Activated T-helper 1 cell treated with anti-CD3 and anti-CD28 coated beads, Interleukin-12 subunit alpha, Interleukin-12 subunit beta, Interleukin-2, Interleukin-4 antibody, amounts not matched to agents 30 ng/mL and 10 ng/mL and 1 ng/mL, durations not matched to agents 14 hours and 24 hours and 36 hours (primary cell): ENCODE data around the gene MYH10. TPM values are rescaled to one million over a fixed set of nuclear protein-coding genes. Genes with fewer than 3 reads are reported as not detected.

Experiments
- DNase-seq: peaks from one replicate; pipeline ENCODE4 v3.0.0; 2021; ENCODE audit warnings: low spot score
- H3K27ac Mint-ChIP-seq: one replicate; pipeline ENCODE4 v1.8.0; 2021; ENCODE audit warnings: mild to moderate bottlenecking, mixed read lengths
- H3K27me3 Mint-ChIP-seq: one replicate; pipeline ENCODE4 v1.8.0; 2022; ENCODE audit warnings: mild to moderate bottlenecking, moderate library complexity, mixed read lengths; ENCODE audit not compliant: insufficient read depth
- H3K36me3 Mint-ChIP-seq: one replicate; pipeline ENCODE4 v1.8.0; 2021; ENCODE audit warnings: low read depth, mixed read lengths
- H3K4me1 Mint-ChIP-seq: one replicate; pipeline ENCODE4 v1.8.0; 2021; ENCODE audit warnings: low read depth, mixed read lengths
- H3K4me3 Mint-ChIP-seq: one replicate; pipeline ENCODE4 v1.8.0; 2021; ENCODE audit warnings: mild to moderate bottlenecking, moderate library complexity, mixed read lengths
- H3K9me3 Mint-ChIP-seq: one replicate; pipeline ENCODE4 v1.8.0; 2021; ENCODE audit warnings: mixed read lengths
- intact Hi-C: fragments of 100-400 bp; cut with micrococcal nuclease; formaldehyde crosslinking; loops from one replicate; pipeline ENCODE4 v1.15.1; 2024
- total RNA-seq: library from RNA; stranded (reverse); gene quantifications from 2 replicates; pipeline ENCODE4 v1.2.3, GENCODE V29; 2022

Gene MYH10
- total RNA-seq, 1 donor from 2014 or later: 15.3 TPM

GRCh38 chr17:8643855-8644506 lies 13.5 kb upstream of the MYH10 start:
- no peaks in the 10 kb centered on the region for H3K36me3 Mint-ChIP-seq

GRCh38 chr17:8639709-8640108 lies 9.2 kb upstream of the MYH10 start:
- DNase-seq: no peak
- no peaks in the 10 kb centered on the region for H3K36me3 Mint-ChIP-seq
- H3K4me1 Mint-ChIP-seq: no peaks in the 10 kb centered on the region
- H3K27ac Mint-ChIP-seq: no peak overlapping the region
- H3K9me3 Mint-ChIP-seq: no peaks in the 10 kb centered on the region
- H3K27me3 Mint-ChIP-seq: peaks cover 2% of the 10 kb centered on the region
- H3K4me3 Mint-ChIP-seq: no peak overlapping the region
- intact Hi-C loops: no loop called here

More at GRCh38 chr17:8643855-8644506, 13.5 kb upstream of the MYH10 start:
- peaks cover 2% of the 10 kb centered on the region for H3K27me3 Mint-ChIP-seq
- DNase-seq: no peak
- no peak overlapping the region for H3K27ac Mint-ChIP-seq
- no peak overlapping the region for H3K4me3 Mint-ChIP-seq
- H3K4me1 Mint-ChIP-seq: no peaks in the 10 kb centered on the region
- no peaks in the 10 kb centered on the region for H3K9me3 Mint-ChIP-seq
- intact Hi-C loops: no loop called here

- Mint-ChIP-seq H3K4me1 (peaks cover 18% of the 10 kb centered on the region), H3K36me3 (no peaks in the 10 kb centered on the region), H3K4me3 (no peak overlapping the region), H3K27ac (no peak overlapping the region), H3K9me3 (no peaks in the 10 kb centered on the region), H3K27me3 (peaks cover 49% of the 10 kb centered on the region)
- no peak for DNase-seq
- intact Hi-C loops: no loop called here
Measured at GRCh38 chr17:8632061-8632460, 1.5 kb upstream of the MYH10 start.

GRCh38 chr17:8631554-8631877 lies 991 bp upstream of the MYH10 start:
- no peak overlapping the region for H3K27ac Mint-ChIP-seq
- intact Hi-C loops: loop anchor here (1.0 to 2.0 kb wide), 3 partner anchors 114 to 389 kb away; partner anchors contain the start of genes NTN1 and RPL26
- no peaks in the 10 kb centered on the region for H3K9me3 Mint-ChIP-seq

GRCh38 chr17:8630802-8631553 lies 453 bp upstream of the MYH10 start:
- peaks cover 52% of the 10 kb centered on the region for H3K27me3 Mint-ChIP-seq

More at GRCh38 chr17:8631554-8631877, 991 bp upstream of the MYH10 start:
- Mint-ChIP-seq H3K36me3 (no peaks in the 10 kb centered on the region), H3K4me3 (peak overlapping the region; percentile 76), H3K4me1 (peaks cover 18% of the 10 kb centered on the region), H3K27me3 (peaks cover 49% of the 10 kb centered on the region)
- no peak for DNase-seq

GRCh38 chr17:8629371-8630226 lies 926 bp downstream of the MYH10 start:
- no peak for DNase-seq
- no peaks in the 10 kb centered on the region for H3K9me3 Mint-ChIP-seq
- no peaks in the 10 kb centered on the region for H3K36me3 Mint-ChIP-seq
- intact Hi-C loops: loop anchor here (1.0 to 2.0 kb wide), 3 partner anchors 194 to 391 kb away; partner anchors contain the start of genes NDEL1, NTN1 and RPL26
- no peak overlapping the region for H3K27ac Mint-ChIP-seq
- H3K4me3 Mint-ChIP-seq: peak overlapping the region; percentile 92
- peaks cover 53% of the 10 kb centered on the region for H3K27me3 Mint-ChIP-seq
- peaks cover 18% of the 10 kb centered on the region for H3K4me1 Mint-ChIP-seq

More at GRCh38 chr17:8630802-8631553, 453 bp upstream of the MYH10 start:
- Mint-ChIP-seq H3K4me3 (peak overlapping the region; percentile 92), H3K27ac (no peak overlapping the region), H3K4me1 (peaks cover 18% of the 10 kb centered on the region), H3K36me3 (no peaks in the 10 kb centered on the region), H3K9me3 (no peaks in the 10 kb centered on the region)
- peak; percentile 88 for DNase-seq
- intact Hi-C loops: loop anchor here (1.0 to 2.0 kb wide), 4 partner anchors 114 to 390 kb away; partner anchors contain the start of genes NDEL1, NTN1 and RPL26

GRCh38 chr17:8628609-8629169 lies 1.8 kb downstream of the MYH10 start:
- Mint-ChIP-seq H3K27ac (no peak overlapping the region), H3K27me3 (peaks cover 62% of the 10 kb centered on the region), H3K4me1 (peaks cover 18% of the 10 kb centered on the region), H3K9me3 (no peaks in the 10 kb centered on the region), H3K4me3 (peak overlapping the region; percentile 83), H3K36me3 (peaks cover 3% of the 10 kb centered on the region)
- DNase-seq: no peak
- intact Hi-C loops: no loop called here

GRCh38 chr17:8628172-8628571 lies 2.4 kb downstream of the MYH10 start:
- Mint-ChIP-seq H3K27ac (no peak overlapping the region), H3K4me3 (no peak overlapping the region), H3K27me3 (peaks cover 61% of the 10 kb centered on the region), H3K4me1 (peaks cover 18% of the 10 kb centered on the region), H3K9me3 (no peaks in the 10 kb centered on the region), H3K36me3 (peaks cover 3% of the 10 kb centered on the region)
- intact Hi-C loops: no loop called here
- no peak for DNase-seq

GRCh38 chr17:8623591-8623990 lies 6.9 kb downstream of the MYH10 start:
- H3K27ac Mint-ChIP-seq: no peak overlapping the region
- no peak overlapping the region for H3K4me3 Mint-ChIP-seq
- H3K27me3 Mint-ChIP-seq: peaks cover 34% of the 10 kb centered on the region
- peaks cover 23% of the 10 kb centered on the region for H3K4me1 Mint-ChIP-seq
- H3K9me3 Mint-ChIP-seq: no peaks in the 10 kb centered on the region
- peaks cover 12% of the 10 kb centered on the region for H3K36me3 Mint-ChIP-seq
- no peak for DNase-seq
- intact Hi-C loops: no loop called here

GRCh38 chr17:8622191-8622590 lies 8.3 kb downstream of the MYH10 start:
- H3K4me1 Mint-ChIP-seq: peaks cover 18% of the 10 kb centered on the region
- no peaks in the 10 kb centered on the region for H3K9me3 Mint-ChIP-seq
- peaks cover 12% of the 10 kb centered on the region for H3K36me3 Mint-ChIP-seq
- DNase-seq: no peak
- intact Hi-C loops: no loop called here
- no peak overlapping the region for H3K27ac Mint-ChIP-seq
- H3K27me3 Mint-ChIP-seq: peaks cover 22% of the 10 kb centered on the region
- peak overlapping the region; percentile 16 for H3K4me3 Mint-ChIP-seq

- H3K36me3 Mint-ChIP-seq: peaks cover 12% of the 10 kb centered on the region
- DNase-seq: no peak
- no peaks in the 10 kb centered on the region for H3K9me3 Mint-ChIP-seq
- H3K27ac Mint-ChIP-seq: no peak overlapping the region
- intact Hi-C loops: no loop called here
- H3K4me1 Mint-ChIP-seq: peaks cover 18% of the 10 kb centered on the region
- no peak overlapping the region for H3K4me3 Mint-ChIP-seq
- peaks cover 26% of the 10 kb centered on the region for H3K27me3 Mint-ChIP-seq
Measured at GRCh38 chr17:8621585-8621984, 8.9 kb downstream of the MYH10 start.

GRCh38 chr17:8619294-8619693 lies 11.2 kb downstream of the MYH10 start:
- no peaks in the 10 kb centered on the region for H3K9me3 Mint-ChIP-seq
- H3K27ac Mint-ChIP-seq: no peak overlapping the region
- peaks cover 18% of the 10 kb centered on the region for H3K4me1 Mint-ChIP-seq
- no peak for DNase-seq
- intact Hi-C loops: no loop called here
- H3K4me3 Mint-ChIP-seq: no peak overlapping the region
- H3K36me3 Mint-ChIP-seq: peaks cover 12% of the 10 kb centered on the region
- peaks cover 22% of the 10 kb centered on the region for H3K27me3 Mint-ChIP-seq
